Measurements from ENCODE around the gene GRAMD2B. TPM values are rescaled to one million over a fixed set of nuclear protein-coding genes. Genes with fewer than 3 reads are reported as not detected.

The GRAMD2B gene
- total and polyA plus RNA-seq, 2 of the 13 experiments (the other 11 are each of a cell fraction or from before 2014, with no cell fraction given), result 8.1 to 10.6 TPM

- TF ChIP-seq, protein P1, sequence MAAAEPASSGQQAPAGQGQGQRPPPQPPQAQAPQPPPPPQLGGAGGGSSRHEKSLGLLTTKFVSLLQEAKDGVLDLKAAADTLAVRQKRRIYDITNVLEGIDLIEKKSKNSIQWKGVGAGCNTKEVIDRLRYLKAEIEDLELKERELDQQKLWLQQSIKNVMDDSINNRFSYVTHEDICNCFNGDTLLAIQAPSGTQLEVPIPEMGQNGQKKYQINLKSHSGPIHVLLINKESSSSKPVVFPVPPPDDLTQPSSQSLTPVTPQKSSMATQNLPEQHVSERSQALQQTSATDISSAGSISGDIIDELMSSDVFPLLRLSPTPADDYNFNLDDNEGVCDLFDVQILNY (CRISPR knock-in tag; conservative IDR thresholded peaks at IDR 0.05), result no peak
- TF ChIP-seq FOXK2 (IDR thresholded peaks at IDR 0.05), result no peak
- TF ChIP-seq, protein P2, sequence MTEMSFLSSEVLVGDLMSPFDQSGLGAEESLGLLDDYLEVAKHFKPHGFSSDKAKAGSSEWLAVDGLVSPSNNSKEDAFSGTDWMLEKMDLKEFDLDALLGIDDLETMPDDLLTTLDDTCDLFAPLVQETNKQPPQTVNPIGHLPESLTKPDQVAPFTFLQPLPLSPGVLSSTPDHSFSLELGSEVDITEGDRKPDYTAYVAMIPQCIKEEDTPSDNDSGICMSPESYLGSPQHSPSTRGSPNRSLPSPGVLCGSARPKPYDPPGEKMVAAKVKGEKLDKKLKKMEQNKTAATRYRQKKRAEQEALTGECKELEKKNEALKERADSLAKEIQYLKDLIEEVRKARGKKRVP (CRISPR knock-in tag; IDR thresholded peaks at IDR 0.05), result no peak
- Histone ChIP-seq H3K4me1 (ENCODE audit: insufficient read depth, low read length) (peaks cover 33% of the 10 kb centered on the region), H3K79me2 (ENCODE audit: insufficient read depth, low read length) (no peaks in the 10 kb centered on the region), H3K27me3 (ENCODE audit: control insufficient read depth in 1 of 2, insufficient read depth in 2 of 2, low read length in 2 of 2) (no peaks in the 10 kb centered on the region), H3K36me3 (replicated peaks in 1 of 2; ENCODE audit: control insufficient read depth in 1 of 2, insufficient read depth in 2 of 2, low read length in 2 of 2) (peaks cover 6 to 18% of the 10 kb centered on the region in 2 experiments; a peak in 4 of 5 replicates), H3K4me3 (replicated peaks in 1 of 3; ENCODE audit: insufficient read depth in 1 of 3, low read depth in 2 of 3, low read length in 3 of 3) (no peak overlapping the region), H2AFZ (ENCODE audit: low read length) (no peak overlapping the region), H3K4me2 (ENCODE audit: low read depth, low read length) (no peak overlapping the region), H3K27ac (ENCODE audit: extremely low read length, insufficient read depth, low read length) (peak overlapping the region; percentile 33), H3K9ac (ENCODE audit: insufficient read depth, low read depth, low read length) (no peak overlapping the region), H3K9me3 (ENCODE audit: low read length) (no peaks in the 10 kb centered on the region), H4K20me1 (ENCODE audit: insufficient read depth, low read length) (no peaks in the 10 kb centered on the region)
- BruUV-seq (replicated peaks), result no TSS peak
- in situ Hi-C loops (cut with HindIII; ENCODE audit: extremely low pct_ligation_motif_present, low pct_unique_long_range_greater_than_20kb), result no loop called here
- ATAC-seq (no peak), FAIRE-seq (no peak), DNase-seq (ENCODE audit: low spot score) (no peak)
- WGBS (ENCODE audit: low lambda C conversion rate), result 77% methylated on average over 2 of the region's 2 CpGs
- ChIA-PET CTCF (ENCODE audit: low intra/inter-chr PET ratio, low total read pairs) (no interaction called here), POLR2A (no interaction called here)
- intact Hi-C loops (cut with micrococcal nuclease; ENCODE audit: unreplicated experiment), result loop anchor here (5.0 kb wide), 1 partner anchor 265 kb away; no protein-coding TSS in a partner anchor
Observed at GRCh38 chr5:126542441-126542840, 119.2 kb downstream of the GRAMD2B start.

GRCh38 chr5:126543009-126543408, 119.8 kb downstream of the GRAMD2B start:
- BruUV-seq (replicated peaks), result no TSS peak
- Histone ChIP-seq H3K27me3 (ENCODE audit: control insufficient read depth in 1 of 2, insufficient read depth in 2 of 2, low read length in 2 of 2) (no peaks in the 10 kb centered on the region), H3K79me2 (ENCODE audit: insufficient read depth, low read length) (no peaks in the 10 kb centered on the region), H4K20me1 (ENCODE audit: insufficient read depth, low read length) (no peaks in the 10 kb centered on the region), H3K9me3 (ENCODE audit: low read length) (no peaks in the 10 kb centered on the region), H3K4me1 (ENCODE audit: insufficient read depth, low read length) (peaks cover 33% of the 10 kb centered on the region), H3K36me3 (replicated peaks in 1 of 2; ENCODE audit: control insufficient read depth in 1 of 2, insufficient read depth in 2 of 2, low read length in 2 of 2) (peaks cover 6 to 24% of the 10 kb centered on the region in 2 experiments), H3K4me2 (ENCODE audit: low read depth, low read length) (no peak overlapping the region), H3K27ac (ENCODE audit: extremely low read length, insufficient read depth, low read length) (peak overlapping the region; percentile 60), H3K4me3 (replicated peaks in 1 of 3; ENCODE audit: insufficient read depth in 1 of 3, low read depth in 2 of 3, low read length in 3 of 3) (no peak overlapping the region), H3K9ac (ENCODE audit: insufficient read depth, low read depth, low read length) (no peak overlapping the region), H2AFZ (ENCODE audit: low read length) (no peak overlapping the region)
- in situ Hi-C loops (cut with HindIII; ENCODE audit: extremely low pct_ligation_motif_present, low pct_unique_long_range_greater_than_20kb), result no loop called here
- ChIA-PET CTCF (ENCODE audit: low intra/inter-chr PET ratio, low total read pairs) (interaction anchor here (1.6 kb wide), 1 partner anchor 52 kb away, joined by 6 read pairs; the partner anchor contains the start of gene ALDH7A1), POLR2A (interaction anchor here (1.6 kb wide), 1 partner anchor 52 kb away, joined by 16 read pairs; the partner anchor contains the start of gene ALDH7A1)
- DNase-seq (ENCODE audit: low spot score), result no peak
- ATAC-seq, result no peak
- no peak for FAIRE-seq
- intact Hi-C loops (cut with micrococcal nuclease; ENCODE audit: unreplicated experiment), result loop anchor here (1.0 to 5.0 kb wide), 2 partner anchors 189 to 264 kb away; no protein-coding TSS in a partner anchor
- WGBS (ENCODE audit: low lambda C conversion rate), result 80% methylated on average over 1 of the region's 1 CpG
- TF ChIP-seq SALL1 (CRISPR knock-in tag; IDR thresholded peaks at IDR 0.05), result no peak
- TF ChIP-seq MAFF (IDR thresholded peaks at IDR 0.05; ENCODE audit: low read depth, low read length), result peak; percentile 92
- no peak for TF ChIP-seq CHCHD3 (CRISPR knock-in tag; IDR thresholded peaks at IDR 0.05)
- TF ChIP-seq ZNF180 (CRISPR knock-in tag; IDR thresholded peaks at IDR 0.05; ENCODE audit: borderline replicate concordance, low read depth), result no peak
- TF ChIP-seq NFE2 (CRISPR knock-in tag; IDR thresholded peaks at IDR 0.05), result no peak
- TF ChIP-seq, protein P3, sequence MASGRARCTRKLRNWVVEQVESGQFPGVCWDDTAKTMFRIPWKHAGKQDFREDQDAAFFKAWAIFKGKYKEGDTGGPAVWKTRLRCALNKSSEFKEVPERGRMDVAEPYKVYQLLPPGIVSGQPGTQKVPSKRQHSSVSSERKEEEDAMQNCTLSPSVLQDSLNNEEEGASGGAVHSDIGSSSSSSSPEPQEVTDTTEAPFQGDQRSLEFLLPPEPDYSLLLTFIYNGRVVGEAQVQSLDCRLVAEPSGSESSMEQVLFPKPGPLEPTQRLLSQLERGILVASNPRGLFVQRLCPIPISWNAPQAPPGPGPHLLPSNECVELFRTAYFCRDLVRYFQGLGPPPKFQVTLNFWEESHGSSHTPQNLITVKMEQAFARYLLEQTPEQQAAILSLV (CRISPR knock-in tag; IDR thresholded peaks at IDR 0.05; ENCODE audit: borderline replicate concordance), result no peak
- TF ChIP-seq, protein P4, sequence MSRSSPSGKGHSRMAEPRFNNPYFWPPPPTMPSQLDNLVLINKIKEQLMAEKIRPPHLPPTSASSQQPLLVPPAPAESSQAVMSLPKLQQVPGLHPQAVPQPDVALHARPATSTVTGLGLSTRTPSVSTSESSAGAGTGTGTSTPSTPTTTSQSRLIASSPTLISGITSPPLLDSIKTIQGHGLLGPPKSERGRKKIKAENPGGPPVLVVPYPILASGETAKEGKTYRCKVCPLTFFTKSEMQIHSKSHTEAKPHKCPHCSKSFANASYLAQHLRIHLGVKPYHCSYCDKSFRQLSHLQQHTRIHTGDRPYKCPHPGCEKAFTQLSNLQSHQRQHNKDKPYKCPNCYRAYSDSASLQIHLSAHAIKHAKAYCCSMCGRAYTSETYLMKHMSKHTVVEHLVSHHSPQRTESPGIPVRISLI (CRISPR knock-in tag; IDR thresholded peaks at IDR 0.05; ENCODE audit: borderline replicate concordance), result no peak
- TF ChIP-seq ZFP37 (CRISPR knock-in tag; IDR thresholded peaks at IDR 0.05; ENCODE audit: borderline replicate concordance), result no peak
- TF ChIP-seq MAFK (conservative IDR thresholded peaks at IDR 0.05 in 1 of 2, IDR thresholded peaks at IDR 0.05 in 1 of 2; ENCODE audit: low read length in 2 of 2), result peak; percentile 89 to 96

All from HepG2 (cell line).